Activated CD8-positive, alpha-beta memory T cell treated with anti-CD3 and anti-CD28 coated beads, Interleukin-2, amount 50 U/mL, for 24 hours (primary cell): ENCODE measurements around the gene SLC49A4.

ENCODE experiments used
- DNase-seq: peaks from one replicate; pipeline ENCODE4 v3.0.0-alpha.2; 2020; ENCODE audit errors: extremely low read depth

SLC49A4 gene

GRCh38 chr3:122929188-122930062, 134.6 kb downstream of the SLC49A4 start:
- no peak for DNase-seq

- no peak for DNase-seq
These were observed 135.5 kb downstream of the SLC49A4 start for GRCh38 chr3:122930063-122930997.
